BJ (cell line): ENCODE measurements around the gene PEAR1. TPM values are rescaled to one million over a fixed set of nuclear protein-coding genes. Genes with fewer than 3 reads are reported as not detected.
A peak's percentile ranks its signal among the peaks of the same experiment; 100 is the strongest.

Experiments
- CTCF ChIA-PET: fragments of 350-600 bp; formaldehyde crosslinking; extraction: SDS; loops from one replicate; lab custom pipeline; 2021; ENCODE audit warnings: antibody characterized with exemption, inconsistent platforms; lab: Yijun Ruan, JAX
- POLR2A ChIA-PET: fragments of 300-600 bp; sonication (Branson Sonifier 250); formaldehyde crosslinking; extraction: SDS; loops from one replicate; lab custom pipeline; 2021; ENCODE audit warnings: antibody characterized with exemption; lab: Charles Lee
- DNase-seq: peaks from one replicate; pipeline ENCODE4 v3.0.0-alpha.2; 2011; ENCODE audit warnings: low read depth
- H3K27me3 ChIP-seq: 2 replicates; pipeline ENCODE4 v1.6.0; 2011; ENCODE audit warnings: low read length; ENCODE audit not compliant: control insufficient read depth, insufficient read depth
- H3K36me3 ChIP-seq: 2 replicates; pipeline ENCODE4 v1.5.1; 2011; ENCODE audit warnings: low read length; ENCODE audit not compliant: control insufficient read depth, insufficient read depth
- H3K4me3 ChIP-seq: 2 replicates; pipeline ENCODE4 v1.5.1; 2011; ENCODE audit warnings: low read depth, mild to moderate bottlenecking, control low read depth, low read length
- CTCF ChIP-seq: IDR thresholded peaks from 2 replicates; pipeline ENCODE4 v1.5.1; 2011; ENCODE audit warnings: low read depth, mild to moderate bottlenecking, control low read depth, inconsistent platforms, low read length, moderate library complexity; ENCODE audit not compliant: insufficient read depth
- polyA plus RNA-seq: library from polyadenylated mRNA; depleted of rRNA; stranded (reverse); fragments of >200 nt; gene quantifications from 2 replicates; pipeline ENCODE4 v1.2.3, GENCODE V29; 2011

Gene PEAR1
- polyA plus RNA-seq, 1 experiment: 50.4 TPM

GRCh38 chr1:156892190-156893047, 1.1 kb upstream of the PEAR1 start:
- POLR2A ChIA-PET: interaction anchor here (0.5 kb wide), 1 partner anchor 1118 kb away, joined by 10 read pairs; no protein-coding TSS in a partner anchor
- no peak for DNase-seq
- Histone ChIP-seq H3K4me3 (peak overlapping the region; percentile 16), H3K27me3 (peaks cover 2% of the 10 kb centered on the region; the same call in 1 of the 2 replicates), H3K36me3 (no peaks in the 10 kb centered on the region)
- CTCF ChIA-PET: interaction anchor here (0.7 to 10.8 kb wide), 26 partner anchors 8 to 264 kb away, joined by 3 to 298 read pairs (median 5); partner anchors contain the start of genes INSRR, ISG20L2, LRRC71 and METTL25B
- TF ChIP-seq CTCF: peak; percentile 91

GRCh38 chr1:156894001-156894400, 483 bp downstream of the PEAR1 start:
- Histone ChIP-seq H3K27me3 (no peaks in the 10 kb centered on the region), H3K4me3 (peak overlapping the region; percentile 49), H3K36me3 (no peaks in the 10 kb centered on the region)
- POLR2A ChIA-PET: no interaction called here
- CTCF ChIA-PET: interaction anchor here (1.3 to 9.4 kb wide), 9 partner anchors 31 to 234 kb away, joined by 3 to 298 read pairs (median 5); partner anchors contain the start of genes LRRC71, NES and NTRK1
- no peak for DNase-seq
- TF ChIP-seq CTCF: no peak

- CTCF ChIA-PET: interaction anchor here (0.6 to 9.4 kb wide), 11 partner anchors 22 to 235 kb away, joined by 3 to 298 read pairs (median 5); partner anchors contain the start of genes LRRC71, NES and NTRK1
- no peak for TF ChIP-seq CTCF
- H3K27me3 ChIP-seq: no peaks in the 10 kb centered on the region
- no peak for DNase-seq
- no peaks in the 10 kb centered on the region for H3K36me3 ChIP-seq
- H3K4me3 ChIP-seq: peak overlapping the region; percentile 49
- POLR2A ChIA-PET: no interaction called here
Measured at GRCh38 chr1:156894711-156895454, 1.4 kb downstream of the PEAR1 start.

GRCh38 chr1:156895455-156895812, 1.9 kb downstream of the PEAR1 start:
- CTCF ChIA-PET: interaction anchor here (1.1 to 9.4 kb wide), 8 partner anchors 22 to 219 kb away, joined by 3 to 298 read pairs (median 4); partner anchors contain the start of genes LRRC71, NES and NTRK1
- H3K27me3 ChIP-seq: no peaks in the 10 kb centered on the region
- no peaks in the 10 kb centered on the region for H3K36me3 ChIP-seq
- POLR2A ChIA-PET: no interaction called here
- no peak for TF ChIP-seq CTCF
- peak overlapping the region; percentile 49; the same call in 1 of the 2 replicates for H3K4me3 ChIP-seq
- DNase-seq: no peak
